Adrenal gland (tissue), 12 donors: ENCODE measurements around the gene ZNF217. TPM values are rescaled to one million over a fixed set of nuclear protein-coding genes. Genes with fewer than 3 reads are reported as not detected.
"Not testable (repeated sequence)": the region's sequence is repeated elsewhere in the genome, so short reads cannot be mapped to it uniquely, and the experiment has no call there.

Experiments used
- DNase-seq, 7 donors: peaks; one replicate each; pipeline ENCODE4 v3.0.0-alpha.2; 2019 to 2020
- H3K27ac ChIP-seq, 5 donors: fragments of 200-600 bp; sonication (generic) in 4 of 5; 1 replicate in 3 of 5; 2 replicates in 2 of 5; pipeline versions ENCODE4 v1.5.1 to v1.8.0; 2016 to 2020; ENCODE audit warnings: mild to moderate bottlenecking in 1 of 5
- H3K27me3 ChIP-seq: fragments of 200-600 bp; 2 replicates; pipeline ENCODE4 v1.8.0; 2021
- H3K36me3 ChIP-seq, 2 donors: fragments of 200-600 bp; replicated peaks in 1 of 2; 1 replicate in 1 of 2; 2 replicates in 1 of 2; pipeline versions ENCODE4 v1.5.1 to v1.8.0; 2018 to 2022
- H3K4me1 ChIP-seq, 2 donors: fragments of 200-600 bp; replicated peaks in 1 of 2; 1 replicate in 1 of 2; 2 replicates in 1 of 2; pipeline versions ENCODE4 v1.5.1 to v1.8.0; 2018 to 2021
- H3K4me3 ChIP-seq, 4 donors: fragments of 200-600 bp; sonication (generic) in 3 of 4; one replicate each; pipeline ENCODE4 v1.5.1; 2016 to 2018
- H3K9me3 ChIP-seq, 3 donors: fragments of 200-600 bp; sonication (generic) in 1 of 3; replicated peaks in 1 of 3; 1 replicate in 2 of 3; 2 replicates in 1 of 3; pipeline versions ENCODE4 v1.5.1 to v1.8.0; 2016 to 2021
- POLR2A ChIP-seq, 2 donors: fragments of 450-650 bp; IDR thresholded peaks; one replicate each; pipeline ENCODE4 v1.6.1; 2017; ENCODE audit warnings: antibody characterized with exemption in 2 of 2, mild to moderate bottlenecking in 2 of 2, moderate library complexity in 1 of 2
- WGBS, 4 donors: extraction: QIAGEN DNeasy Blood & Tissue Kit in 2 of 4; methylation state at CpG; one replicate each; pipeline versions ENCODE4 v1.1.5 to v1.1.7; 2013 to 2017; 5-methylcytosine and 5-hydroxymethylcytosine counted together
- intact Hi-C, 2 donors: fragments of 100-400 bp; cut with DNase I; formaldehyde crosslinking; loops; one replicate each; pipeline versions ENCODE4 v1.14.1 to v1.15.0; 2022 to 2023
- polyA plus RNA-seq, 3 donors: library from polyadenylated mRNA; stranded (reverse); fragments of 200-250 nt in 2 of 3; fragments of 350-450 nt in 1 of 3; fragmentation: Illumina TruSeq in 1 of 3; extraction: RNeasy Lipid Tissue Mini Kit (QIAGEN cat#74804) in 1 of 3; gene quantifications; one replicate each; pipeline ENCODE4 v1.2.3, GENCODE V29; 2013 to 2014
- total RNA-seq, 9 donors: library from RNA; depleted of rRNA in 4 of 9; stranded (reverse); fragments of >200 nt in 4 of 9; fragments of 120-200 nt in 1 of 9; fragmentation: NEBNext Ultra II Directional in 1 of 9; extraction: Animal tissue kit (Norgen Biotek cat#: 25700) in 1 of 9; gene quantifications; one replicate each; pipeline versions ENCODE4 v1.1.0 to v1.2.4, GENCODE V29; 2013 to 2023
- TF ChIP-seq, protein P1 (sequence below), 6 experiments: fragments of 450-650 bp in 4 of 6; fragments of 200-600 bp in 2 of 6; sonication (generic) in 1 of 6; IDR thresholded peaks; 1 replicate in 5 of 6; 2 replicates in 1 of 6; pipeline versions ENCODE4 v1.5.1 to v1.8.0; 2016 to 2021; ENCODE audit warnings: antibody characterized with exemption in 6 of 6, mild to moderate bottlenecking in 2 of 6, moderate library complexity in 1 of 6
- donor health status: healthy with polysubstance abuse.
- donor health status: Bipolar disorder and iron deficiency.
- donor health status: DM: yes; HTN: yes; CAD: no.
- donor health status: DM: no; HTN: no; CAD: no.
- donor health status: DM: no; HTN: no; CAD: no.
- donor health status: DM: yes; HTN: yes; CAD: no.

ZNF217 gene
- total and polyA plus RNA-seq, 12 donors, result 3.3 to 23.4 (median 11.8) TPM

DNA sequence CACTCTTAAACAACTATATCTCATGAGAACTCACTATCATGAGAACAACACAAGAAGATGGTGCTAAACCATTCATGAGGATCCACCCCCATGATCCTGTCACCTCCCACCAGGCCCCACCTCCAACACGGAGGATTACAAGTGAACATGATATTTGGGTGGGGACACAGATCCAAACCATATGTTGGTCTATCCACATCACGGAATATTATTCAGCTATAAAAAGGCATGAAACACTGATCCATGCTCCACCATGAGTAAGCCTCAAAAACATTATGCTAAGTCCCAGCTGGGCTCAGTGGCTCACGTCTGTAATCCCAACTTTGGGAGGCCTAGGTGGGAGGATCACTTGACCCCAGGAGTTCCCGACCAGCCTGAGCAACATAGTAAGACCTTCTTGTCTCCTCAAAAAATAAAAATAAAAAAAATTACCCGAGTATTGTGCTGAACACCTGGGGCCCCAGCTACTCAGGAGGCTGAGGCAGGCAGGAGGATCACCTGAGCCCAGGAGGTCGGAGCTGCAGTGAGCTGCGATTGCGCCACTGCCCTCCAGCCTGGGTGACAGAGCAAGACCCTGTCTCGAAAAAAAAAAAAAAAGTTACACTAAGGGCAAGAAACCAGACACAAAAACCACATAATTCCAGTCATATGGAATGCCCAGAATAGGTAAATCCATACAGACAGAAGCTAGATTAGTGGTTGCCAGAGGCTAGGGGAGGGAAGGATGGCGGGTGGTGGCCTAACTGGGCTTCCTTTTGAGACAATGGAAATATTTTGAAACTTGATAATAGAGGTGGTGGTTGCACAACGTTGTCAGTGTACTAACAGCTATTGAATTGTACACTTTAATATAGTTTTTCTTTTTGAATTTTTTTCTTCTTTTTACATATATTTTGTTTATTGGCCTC lies 43.1 kb downstream of the ZNF217 start:
- TF ChIP-seq, protein P1, sequence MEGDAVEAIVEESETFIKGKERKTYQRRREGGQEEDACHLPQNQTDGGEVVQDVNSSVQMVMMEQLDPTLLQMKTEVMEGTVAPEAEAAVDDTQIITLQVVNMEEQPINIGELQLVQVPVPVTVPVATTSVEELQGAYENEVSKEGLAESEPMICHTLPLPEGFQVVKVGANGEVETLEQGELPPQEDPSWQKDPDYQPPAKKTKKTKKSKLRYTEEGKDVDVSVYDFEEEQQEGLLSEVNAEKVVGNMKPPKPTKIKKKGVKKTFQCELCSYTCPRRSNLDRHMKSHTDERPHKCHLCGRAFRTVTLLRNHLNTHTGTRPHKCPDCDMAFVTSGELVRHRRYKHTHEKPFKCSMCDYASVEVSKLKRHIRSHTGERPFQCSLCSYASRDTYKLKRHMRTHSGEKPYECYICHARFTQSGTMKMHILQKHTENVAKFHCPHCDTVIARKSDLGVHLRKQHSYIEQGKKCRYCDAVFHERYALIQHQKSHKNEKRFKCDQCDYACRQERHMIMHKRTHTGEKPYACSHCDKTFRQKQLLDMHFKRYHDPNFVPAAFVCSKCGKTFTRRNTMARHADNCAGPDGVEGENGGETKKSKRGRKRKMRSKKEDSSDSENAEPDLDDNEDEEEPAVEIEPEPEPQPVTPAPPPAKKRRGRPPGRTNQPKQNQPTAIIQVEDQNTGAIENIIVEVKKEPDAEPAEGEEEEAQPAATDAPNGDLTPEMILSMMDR (IDR thresholded peaks at IDR 0.05), result no peak
- TF ChIP-seq POLR2A (IDR thresholded peaks at IDR 0.05), result no peak
- H3K36me3 ChIP-seq, result no peaks in the 10 kb centered on the region
- no peaks in the 10 kb centered on the region for H3K27me3 ChIP-seq
- no peak for DNase-seq
- 78 to 82% (median 80%) methylated on average over 11 of the region's 11 CpGs for WGBS, 4 donors
- intact Hi-C loops, result no loop called here
- no peak overlapping the region for H3K4me3 ChIP-seq
- H3K9me3 ChIP-seq, result no peaks in the 10 kb centered on the region
- H3K27ac ChIP-seq, result no peak overlapping the region
- H3K4me1 ChIP-seq, result peaks cover 0 to 7% of the 10 kb centered on the region in 2 donors

DNA sequence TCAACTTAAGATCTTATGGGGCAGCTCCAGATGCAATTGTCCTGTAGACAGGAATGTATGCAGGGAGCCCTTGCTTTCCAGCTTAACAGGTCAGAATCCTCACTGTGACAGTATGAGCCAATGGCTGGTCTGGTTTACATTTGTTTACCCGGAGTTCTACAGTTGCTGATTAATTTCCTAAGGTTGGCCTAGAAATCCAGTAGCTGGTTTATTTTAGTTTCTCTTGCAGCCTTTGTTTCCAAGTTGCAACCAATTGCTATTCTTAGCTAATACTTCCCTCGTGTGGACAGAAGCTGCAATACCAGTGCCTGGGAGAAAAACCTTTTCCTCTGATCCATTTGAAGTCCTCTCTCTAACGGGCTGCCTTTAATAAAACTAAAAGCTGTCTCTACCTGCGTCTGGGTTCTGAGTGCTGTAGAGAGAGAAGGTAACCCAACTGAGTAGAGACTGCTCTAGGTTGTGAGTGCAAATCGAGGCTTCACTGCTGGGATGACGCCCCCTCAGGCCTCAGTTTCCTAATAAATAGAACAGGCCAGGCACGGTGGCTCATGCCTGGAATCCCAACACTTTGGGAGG lies 45.9 kb downstream of the ZNF217 start:
- Histone ChIP-seq H3K4me1 (peaks cover 0 to 7% of the 10 kb centered on the region in 2 donors), H3K9me3 (no peaks in the 10 kb centered on the region), H3K4me3 (no peak overlapping the region), H3K27ac (no peak overlapping the region), H3K36me3 (no peaks in the 10 kb centered on the region), H3K27me3 (no peaks in the 10 kb centered on the region)
- intact Hi-C loops, result loop anchor here in 1 of 2 donors (10.0 kb wide), 3 partner anchors 323 to 1303 kb away; no protein-coding TSS in a partner anchor
- 25 to 32% (median 30%) methylated on average over 7 of the region's 7 CpGs for WGBS, 4 donors
- TF ChIP-seq, protein P1 (IDR thresholded peaks at IDR 0.05), result peak; percentile 71 to 92 (median 87)
- TF ChIP-seq POLR2A (IDR thresholded peaks at IDR 0.05), result no peak
- DNase-seq, result peak; percentile 34 to 75 (median 52)

DNA sequence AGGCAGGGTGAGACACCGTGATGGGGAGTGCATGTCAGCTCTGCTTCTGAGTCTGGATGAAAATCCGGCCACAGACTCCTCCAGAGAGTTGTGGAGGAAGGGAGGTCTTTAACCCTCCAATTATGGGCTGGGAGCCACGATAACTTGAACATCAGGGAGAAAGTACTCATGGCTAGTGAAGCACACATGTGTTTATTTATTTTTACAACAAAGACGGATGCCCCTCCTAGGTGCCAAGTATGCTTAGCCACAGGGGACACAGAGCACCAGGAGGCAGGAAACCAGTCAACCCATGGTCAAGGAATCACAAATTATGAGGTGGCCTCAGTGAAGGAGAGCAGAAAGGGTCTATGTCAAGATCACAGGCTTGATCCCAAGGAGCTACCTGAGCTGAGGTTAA lies 54.1 kb downstream of the ZNF217 start:
- Histone ChIP-seq H3K4me3 (no peak overlapping the region), H3K4me1 (no peaks in the 10 kb centered on the region), H3K27ac (no peak overlapping the region), H3K36me3 (no peaks in the 10 kb centered on the region), H3K27me3 (no peaks in the 10 kb centered on the region), H3K9me3 (no peaks in the 10 kb centered on the region)
- 39 to 63% (median 48%) methylated on average over 4 of the region's 4 CpGs for WGBS, 4 donors
- no peak for DNase-seq
- TF ChIP-seq, protein P1 (IDR thresholded peaks at IDR 0.05), result no peak
- TF ChIP-seq POLR2A (IDR thresholded peaks at IDR 0.05), result no peak
- intact Hi-C loops, result no loop called here

DNA sequence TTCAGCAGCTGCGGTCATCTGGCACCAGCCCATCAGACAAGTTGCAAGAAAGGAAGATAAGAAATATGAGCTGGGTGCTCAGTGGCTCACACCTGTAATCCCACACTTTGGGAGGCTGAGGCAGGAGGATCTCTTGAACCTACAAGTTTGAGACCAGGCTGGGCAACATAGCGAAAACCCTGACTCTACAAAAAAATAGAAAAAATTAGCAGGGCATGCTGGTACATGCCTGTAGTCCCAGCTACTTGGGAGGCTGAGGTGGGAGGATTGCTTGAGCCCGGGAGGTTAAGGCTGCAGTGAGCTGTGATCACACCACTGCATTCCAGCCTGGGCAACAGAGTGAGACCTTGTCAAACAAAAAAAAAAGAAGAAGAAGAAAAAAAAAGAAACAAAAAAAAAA lies 57.3 kb downstream of the ZNF217 start:
- H3K27ac ChIP-seq, H3K4me1 ChIP-seq, H3K36me3 ChIP-seq, H3K9me3 ChIP-seq, H3K4me3 ChIP-seq, intact Hi-C loops, DNase-seq, H3K27me3 ChIP-seq: not testable (repeated sequence)
- 92 to 96% (median 93%) methylated on average over 3 of the region's 3 CpGs for WGBS, 4 donors
